Parietal lobe (tissue), 1 donor: ENCODE results near the gene NLRP14. TPM values are rescaled to one million over a fixed set of nuclear protein-coding genes. Genes with fewer than 3 reads are reported as not detected.

Source experiments
- total RNA-seq: library from RNA; depleted of rRNA; stranded (reverse); fragments of >200 nt; gene quantifications from one replicate; pipeline ENCODE4 v1.2.3, GENCODE V29; 2014

Gene NLRP14, protein sequence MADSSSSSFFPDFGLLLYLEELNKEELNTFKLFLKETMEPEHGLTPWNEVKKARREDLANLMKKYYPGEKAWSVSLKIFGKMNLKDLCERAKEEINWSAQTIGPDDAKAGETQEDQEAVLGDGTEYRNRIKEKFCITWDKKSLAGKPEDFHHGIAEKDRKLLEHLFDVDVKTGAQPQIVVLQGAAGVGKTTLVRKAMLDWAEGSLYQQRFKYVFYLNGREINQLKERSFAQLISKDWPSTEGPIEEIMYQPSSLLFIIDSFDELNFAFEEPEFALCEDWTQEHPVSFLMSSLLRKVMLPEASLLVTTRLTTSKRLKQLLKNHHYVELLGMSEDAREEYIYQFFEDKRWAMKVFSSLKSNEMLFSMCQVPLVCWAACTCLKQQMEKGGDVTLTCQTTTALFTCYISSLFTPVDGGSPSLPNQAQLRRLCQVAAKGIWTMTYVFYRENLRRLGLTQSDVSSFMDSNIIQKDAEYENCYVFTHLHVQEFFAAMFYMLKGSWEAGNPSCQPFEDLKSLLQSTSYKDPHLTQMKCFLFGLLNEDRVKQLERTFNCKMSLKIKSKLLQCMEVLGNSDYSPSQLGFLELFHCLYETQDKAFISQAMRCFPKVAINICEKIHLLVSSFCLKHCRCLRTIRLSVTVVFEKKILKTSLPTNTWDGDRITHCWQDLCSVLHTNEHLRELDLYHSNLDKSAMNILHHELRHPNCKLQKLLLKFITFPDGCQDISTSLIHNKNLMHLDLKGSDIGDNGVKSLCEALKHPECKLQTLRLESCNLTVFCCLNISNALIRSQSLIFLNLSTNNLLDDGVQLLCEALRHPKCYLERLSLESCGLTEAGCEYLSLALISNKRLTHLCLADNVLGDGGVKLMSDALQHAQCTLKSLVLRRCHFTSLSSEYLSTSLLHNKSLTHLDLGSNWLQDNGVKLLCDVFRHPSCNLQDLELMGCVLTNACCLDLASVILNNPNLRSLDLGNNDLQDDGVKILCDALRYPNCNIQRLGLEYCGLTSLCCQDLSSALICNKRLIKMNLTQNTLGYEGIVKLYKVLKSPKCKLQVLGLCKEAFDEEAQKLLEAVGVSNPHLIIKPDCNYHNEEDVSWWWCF
- 1.6 TPM for total RNA-seq

DNA sequence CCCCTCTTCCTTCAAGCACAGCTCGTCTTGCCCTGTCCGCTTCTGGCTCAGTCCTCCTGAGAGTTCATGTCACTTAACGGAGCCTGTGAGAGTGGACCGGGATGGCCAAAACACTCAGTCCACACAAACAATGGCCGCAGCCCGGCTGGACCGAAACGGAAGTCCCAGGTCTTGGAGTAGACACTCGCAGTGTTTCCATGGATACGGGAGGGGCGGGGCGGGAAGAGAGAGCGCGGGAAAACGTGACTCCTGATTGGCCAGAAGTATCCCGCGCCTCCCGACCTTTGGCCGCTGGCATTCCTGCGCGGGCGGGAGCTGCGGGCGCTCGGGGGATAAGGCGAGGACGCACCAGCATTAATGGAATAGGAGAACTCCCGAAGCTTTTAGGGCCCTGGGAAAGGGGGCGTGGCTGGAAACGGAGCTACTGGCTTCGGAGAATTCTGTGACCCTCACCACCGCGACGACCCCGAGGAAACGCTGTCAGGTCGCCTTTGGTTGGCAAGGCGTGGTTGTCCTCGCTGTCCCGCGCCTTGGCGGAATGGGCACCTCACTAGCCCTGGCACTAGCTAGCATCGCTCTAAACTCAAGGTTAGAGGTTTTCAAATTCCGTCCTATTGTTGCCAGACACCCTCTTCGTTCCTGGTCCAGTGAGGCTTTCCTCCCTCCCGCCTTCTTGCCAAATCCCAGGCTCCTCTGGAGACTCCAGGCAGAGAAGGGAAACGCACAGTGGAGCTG, at the start of gene NLRP14, which contains the start of gene ZNF214:
TSS of gene NLRP14 (plus strand) at position 297 of the 735 bp plus-strand sequence. CDS start 18,108 bp downstream, outside the sequence.
TSS of gene ZNF214 (minus strand) at position 164 of the 735 bp plus-strand sequence. CDS start 17,511 bp downstream, outside the sequence.

GRCh38 chr11:7088921-7089320, 68.6 kb downstream of the NLRP14 start, which contains the start of gene RBMXL2:
Gene RBMXL2 (plus strand): TSS chr11:7088998. CDS start chr11:7089121, 123 bp downstream.

Other genes with a start within 250 kb of the NLRP14 start
- 1.6 TPM for gene OR2AG2, start 248.5 kb upstream of the NLRP14 start, total RNA-seq
- gene OR2AG1, start 237.5 kb upstream of the NLRP14 start, total RNA-seq = not detected
- 2.2 TPM for gene OR6A2, start 220.8 kb upstream of the NLRP14 start, total RNA-seq
- gene OR10A5, start 174.8 kb upstream of the NLRP14 start, total RNA-seq = not detected
- gene OR10A2, start 157.4 kb upstream of the NLRP14 start, total RNA-seq = not detected
- not detected for gene OR10A4, start 143.9 kb upstream of the NLRP14 start, total RNA-seq
- 2.2 TPM for gene OR2D2, start 128.0 kb upstream of the NLRP14 start, total RNA-seq
- gene OR2D3, start 99.5 kb upstream of the NLRP14 start, total RNA-seq = not detected
- gene ZNF215, start 94.1 kb upstream of the NLRP14 start, total RNA-seq = 6.3 TPM
- gene ZNF214, start 133 bp upstream of the NLRP14 start, total RNA-seq = 17.8 TPM
- gene RBMXL2, start 68.5 kb downstream of the NLRP14 start, total RNA-seq = 0.31 TPM
- gene SYT9, start 231.4 kb downstream of the NLRP14 start, total RNA-seq = 7.2 TPM